Activated B cell treated with CpG ODN at 0.5 μM for 24 hours (primary cell): ENCODE data around the gene NPAS3. TPM values are rescaled to one million over a fixed set of nuclear protein-coding genes. Genes with fewer than 3 reads are reported as not detected.

Source experiments
- ATAC-seq: fragments of 200-7000 bp; cut with Tn5 transposase; one replicate; pipeline ENCODE4 v1.10.0; 2021; ENCODE audit warnings: low read depth, mild to moderate bottlenecking, moderate library complexity
- CTCF ChIA-PET: fragments of 350-600 bp; sonication (Branson Sonifier 250); formaldehyde crosslinking; loops from one replicate; lab custom pipeline; 2021; ENCODE audit warnings: antibody characterized with exemption; lab: Charles Lee
- POLR2A ChIA-PET: fragments of 350-600 bp; sonication (Branson Sonifier 250); formaldehyde crosslinking; loops from one replicate; lab custom pipeline; 2021; ENCODE audit warnings: antibody characterized with exemption; lab: Charles Lee
- DNase-seq: peaks from one replicate; pipeline ENCODE4 v3.0.0; 2022
- H3K27ac Mint-ChIP-seq: one replicate; pipeline ENCODE4 v1.8.0; 2020; ENCODE audit warnings: mixed read lengths
- H3K27me3 Mint-ChIP-seq: one replicate; pipeline ENCODE4 v1.8.0; 2021; ENCODE audit warnings: mixed read lengths
- H3K36me3 Mint-ChIP-seq: one replicate; pipeline ENCODE4 v1.8.0; 2021; ENCODE audit warnings: low read depth, mixed read lengths
- H3K4me1 Mint-ChIP-seq: one replicate; pipeline ENCODE4 v1.8.0; 2021; ENCODE audit warnings: mixed read lengths
- H3K4me3 Mint-ChIP-seq: one replicate; pipeline ENCODE4 v1.8.0; 2020; ENCODE audit warnings: mild to moderate bottlenecking, mixed read lengths
- H3K9me3 Mint-ChIP-seq: one replicate; pipeline ENCODE4 v1.8.0; 2020; ENCODE audit warnings: mixed read lengths
- intact Hi-C: fragments of 100-400 bp; cut with micrococcal nuclease; formaldehyde crosslinking; loops from one replicate; pipeline ENCODE4 v1.15.1; 2024
- total RNA-seq: library from RNA; stranded (reverse); gene quantifications from 2 replicates; pipeline ENCODE4 v1.2.3, GENCODE V29; 2022
- TF ChIP-seq, protein P1 (sequence below): fragments of 200-600 bp; IDR thresholded peaks from one replicate; pipeline ENCODE4 v1.8.0; 2022; ENCODE audit warnings: antibody characterized with exemption, mild to moderate bottlenecking

Gene NPAS3
- total RNA-seq, 1 donor from 2014 or later, result not detected

DNA sequence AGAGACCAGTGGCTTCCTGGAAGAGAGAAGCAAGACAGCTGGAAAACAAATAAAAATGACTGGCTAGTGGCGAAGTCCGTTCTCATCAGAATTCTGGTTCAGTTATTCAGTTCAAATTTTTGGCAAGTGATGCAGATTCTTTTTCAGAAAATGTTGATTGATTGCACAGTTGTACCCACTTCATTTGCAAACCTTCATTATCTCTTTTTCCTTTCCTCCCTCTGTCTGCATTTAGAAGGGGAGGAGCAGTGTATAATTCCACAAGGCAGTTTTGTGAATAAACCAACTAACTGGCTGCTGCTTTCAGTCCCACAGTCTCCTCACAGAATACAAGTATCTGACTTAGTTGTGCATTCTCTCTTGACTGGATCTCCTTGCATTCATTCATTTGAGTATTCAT is 417.5 kb downstream of the NPAS3 start:
- H3K36me3 Mint-ChIP-seq, result no peaks in the 10 kb centered on the region
- H3K27ac Mint-ChIP-seq, result no peak overlapping the region
- CTCF ChIA-PET, result no interaction called here
- H3K9me3 Mint-ChIP-seq, result no peaks in the 10 kb centered on the region
- POLR2A ChIA-PET, result no interaction called here
- H3K4me3 Mint-ChIP-seq, result no peak overlapping the region
- TF ChIP-seq, protein P1, sequence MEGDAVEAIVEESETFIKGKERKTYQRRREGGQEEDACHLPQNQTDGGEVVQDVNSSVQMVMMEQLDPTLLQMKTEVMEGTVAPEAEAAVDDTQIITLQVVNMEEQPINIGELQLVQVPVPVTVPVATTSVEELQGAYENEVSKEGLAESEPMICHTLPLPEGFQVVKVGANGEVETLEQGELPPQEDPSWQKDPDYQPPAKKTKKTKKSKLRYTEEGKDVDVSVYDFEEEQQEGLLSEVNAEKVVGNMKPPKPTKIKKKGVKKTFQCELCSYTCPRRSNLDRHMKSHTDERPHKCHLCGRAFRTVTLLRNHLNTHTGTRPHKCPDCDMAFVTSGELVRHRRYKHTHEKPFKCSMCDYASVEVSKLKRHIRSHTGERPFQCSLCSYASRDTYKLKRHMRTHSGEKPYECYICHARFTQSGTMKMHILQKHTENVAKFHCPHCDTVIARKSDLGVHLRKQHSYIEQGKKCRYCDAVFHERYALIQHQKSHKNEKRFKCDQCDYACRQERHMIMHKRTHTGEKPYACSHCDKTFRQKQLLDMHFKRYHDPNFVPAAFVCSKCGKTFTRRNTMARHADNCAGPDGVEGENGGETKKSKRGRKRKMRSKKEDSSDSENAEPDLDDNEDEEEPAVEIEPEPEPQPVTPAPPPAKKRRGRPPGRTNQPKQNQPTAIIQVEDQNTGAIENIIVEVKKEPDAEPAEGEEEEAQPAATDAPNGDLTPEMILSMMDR, result no peak
- no peaks in the 10 kb centered on the region for H3K4me1 Mint-ChIP-seq
- H3K27me3 Mint-ChIP-seq, result no peaks in the 10 kb centered on the region
- ATAC-seq, result no peak
- no peak for DNase-seq
- intact Hi-C loops, result no loop called here

DNA sequence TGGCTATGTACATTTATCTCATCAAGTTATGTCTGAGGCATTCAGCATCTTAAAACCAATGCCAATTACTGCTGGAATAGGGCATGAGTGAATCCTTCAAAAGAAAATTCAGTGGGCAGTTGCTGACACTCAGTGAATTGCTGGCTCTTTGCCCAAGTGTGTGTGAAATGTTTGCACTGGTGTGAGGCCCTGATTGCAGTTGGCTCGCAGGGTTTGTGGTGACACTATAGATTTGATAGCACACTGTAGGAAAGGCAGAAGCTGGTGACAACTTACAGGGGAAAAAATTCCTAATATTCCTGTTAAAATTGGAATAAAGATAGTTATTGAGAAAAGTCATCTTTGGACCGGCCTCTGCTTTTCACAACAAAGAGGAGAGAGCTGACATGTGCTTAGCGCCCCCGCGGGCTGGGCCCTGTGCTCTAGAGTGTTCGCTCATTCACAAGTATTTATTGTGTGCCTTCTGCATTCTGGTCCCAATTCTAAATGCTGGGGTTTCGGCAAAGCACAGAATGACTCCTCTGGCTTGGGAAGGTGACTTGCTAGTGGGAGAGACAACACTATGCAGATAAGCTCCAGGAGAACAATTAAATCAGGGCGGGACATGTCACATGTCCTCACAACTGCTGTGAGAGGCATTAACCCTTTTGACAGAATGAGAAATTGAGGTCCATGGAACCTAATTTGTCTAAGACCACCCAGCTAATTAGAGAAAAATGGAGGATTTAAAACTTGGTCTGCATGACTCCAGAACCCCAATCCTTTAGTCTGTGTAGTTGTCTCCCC is 418.7 kb downstream of the NPAS3 start:
- TF ChIP-seq, protein P1, result no peak
- DNase-seq (no peak), ATAC-seq (no peak)
- Mint-ChIP-seq H3K4me1 (no peaks in the 10 kb centered on the region), H3K9me3 (no peaks in the 10 kb centered on the region), H3K4me3 (no peak overlapping the region), H3K36me3 (no peaks in the 10 kb centered on the region), H3K27ac (no peak overlapping the region), H3K27me3 (no peaks in the 10 kb centered on the region)
- ChIA-PET CTCF (no interaction called here), POLR2A (no interaction called here)
- intact Hi-C loops, result no loop called here

DNA sequence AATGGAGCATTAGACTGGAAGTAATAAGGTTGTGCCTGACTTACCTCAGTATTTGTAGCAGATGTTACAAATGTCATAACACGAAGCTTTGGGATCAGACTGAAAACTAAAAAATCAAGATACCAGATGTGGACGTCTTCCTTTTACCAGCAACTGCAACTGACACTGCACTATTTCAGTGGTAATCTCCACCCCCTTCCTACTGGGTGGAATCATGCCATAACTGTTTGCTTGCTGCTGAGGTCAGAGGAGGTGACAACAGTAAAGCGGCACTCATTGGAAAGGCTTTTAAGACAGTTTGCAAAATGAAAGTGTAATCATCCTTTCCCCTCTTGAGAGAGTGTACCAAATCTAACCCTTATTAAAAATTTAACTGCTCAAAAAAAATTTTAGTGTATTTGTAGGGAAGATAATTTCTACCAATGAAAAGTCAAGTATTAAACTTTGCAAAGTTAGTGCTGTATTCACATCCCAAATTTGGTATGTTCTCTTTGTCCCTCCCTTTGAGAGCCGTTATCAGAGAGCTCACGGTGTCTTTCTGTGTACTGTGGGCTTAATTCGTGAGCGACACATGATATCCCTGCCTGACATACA is 420.7 kb downstream of the NPAS3 start:
- no peak for DNase-seq
- TF ChIP-seq, protein P1, result no peak
- Mint-ChIP-seq H3K4me3 (no peak overlapping the region), H3K27ac (no peak overlapping the region), H3K27me3 (no peaks in the 10 kb centered on the region), H3K4me1 (no peaks in the 10 kb centered on the region), H3K36me3 (no peaks in the 10 kb centered on the region), H3K9me3 (no peaks in the 10 kb centered on the region)
- CTCF ChIA-PET, result no interaction called here
- ATAC-seq, result no peak
- POLR2A ChIA-PET, result no interaction called here
- intact Hi-C loops, result no loop called here

DNA sequence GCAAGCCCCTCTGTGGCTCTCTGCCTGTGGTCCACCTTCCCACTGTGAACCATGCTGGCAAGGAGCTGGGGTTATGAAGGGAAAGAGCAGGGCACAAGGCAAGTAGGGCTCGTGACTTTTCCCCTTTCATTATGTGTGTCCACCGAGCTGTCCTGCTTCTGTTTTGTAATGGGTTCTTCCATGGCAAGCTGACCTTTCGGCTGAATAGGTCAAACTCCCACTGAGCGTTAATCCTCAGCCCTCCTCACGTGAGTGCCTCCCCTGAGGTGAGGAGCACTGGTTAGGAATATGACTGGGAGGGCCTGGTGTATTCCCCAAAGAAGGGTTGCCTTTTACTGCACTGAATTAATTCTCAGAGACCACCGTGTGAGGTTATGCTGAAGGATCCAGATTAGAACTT is 424.3 kb downstream of the NPAS3 start:
- H3K36me3 Mint-ChIP-seq, result no peaks in the 10 kb centered on the region
- no peak overlapping the region for H3K4me3 Mint-ChIP-seq
- no peak overlapping the region for H3K27ac Mint-ChIP-seq
- H3K9me3 Mint-ChIP-seq, result no peaks in the 10 kb centered on the region
- H3K27me3 Mint-ChIP-seq, result no peaks in the 10 kb centered on the region
- no peak for DNase-seq
- TF ChIP-seq, protein P1, result no peak
- POLR2A ChIA-PET, result no interaction called here
- CTCF ChIA-PET, result no interaction called here
- intact Hi-C loops, result no loop called here
- H3K4me1 Mint-ChIP-seq, result no peaks in the 10 kb centered on the region
- ATAC-seq, result no peak

DNA sequence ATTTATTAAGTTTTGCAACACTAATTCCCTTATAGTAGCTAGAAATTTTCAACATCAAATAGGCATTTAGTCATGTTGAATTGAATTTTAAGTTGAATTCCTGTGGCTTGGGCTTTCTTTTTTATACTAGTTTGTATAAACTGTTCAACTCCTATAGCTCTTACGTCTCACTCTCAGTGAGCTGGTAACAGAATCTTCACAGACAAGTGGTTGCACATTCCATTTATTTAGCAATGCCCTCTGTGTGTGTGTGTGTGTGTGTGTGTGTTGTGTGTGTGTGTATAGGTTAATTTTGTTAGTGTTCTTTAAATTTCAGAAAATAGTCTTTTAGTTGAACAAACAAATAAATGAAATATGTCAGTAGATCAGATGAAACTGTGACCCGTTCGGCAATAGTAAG is 425.0 kb downstream of the NPAS3 start:
- H3K27ac Mint-ChIP-seq, result no peak overlapping the region
- no peaks in the 10 kb centered on the region for H3K4me1 Mint-ChIP-seq
- no peak for DNase-seq
- intact Hi-C loops, result no loop called here
- no peaks in the 10 kb centered on the region for H3K36me3 Mint-ChIP-seq
- no peaks in the 10 kb centered on the region for H3K27me3 Mint-ChIP-seq
- ChIA-PET POLR2A (no interaction called here), CTCF (no interaction called here)
- ATAC-seq, result no peak
- TF ChIP-seq, protein P1, result no peak
- H3K9me3 Mint-ChIP-seq, result no peaks in the 10 kb centered on the region
- H3K4me3 Mint-ChIP-seq, result no peak overlapping the region
